Gastroesophageal sphincter (tissue), 3 donors: ENCODE results near the gene RAMACL.

ENCODE experiments used
- EP300 ChIP-seq: sonication (generic); formaldehyde crosslinking; IDR thresholded peaks from one replicate; pipeline ENCODE4 v1.6.1; 2017; ENCODE audit warnings: antibody characterized with exemption, mild to moderate bottlenecking
- POLR2A ChIP-seq, 2 donors: fragments of 450-650 bp; IDR thresholded peaks; one replicate each; pipeline ENCODE4 v1.6.1; 2017; ENCODE audit warnings: antibody characterized with exemption in 2 of 2, mild to moderate bottlenecking in 2 of 2, moderate library complexity in 1 of 2
- POLR2AphosphoS5 ChIP-seq: sonication (generic); formaldehyde crosslinking; IDR thresholded peaks from one replicate; pipeline ENCODE4 v1.6.1; 2017; ENCODE audit warnings: antibody characterized with exemption
- TF ChIP-seq, protein P1 (sequence below), 4 experiments: fragments of 200-600 bp in 2 of 4; fragments of 450-650 bp in 2 of 4; sonication (generic) in 1 of 4; IDR thresholded peaks; one replicate each; pipeline ENCODE4 v1.5.1; 2017 to 2019; ENCODE audit warnings: antibody characterized with exemption in 4 of 4, mild to moderate bottlenecking in 2 of 4, moderate library complexity in 2 of 4

GRCh38 chr6:166541366-166541765 is 45.1 kb downstream of the RAMACL start:
- TF ChIP-seq, protein P1, sequence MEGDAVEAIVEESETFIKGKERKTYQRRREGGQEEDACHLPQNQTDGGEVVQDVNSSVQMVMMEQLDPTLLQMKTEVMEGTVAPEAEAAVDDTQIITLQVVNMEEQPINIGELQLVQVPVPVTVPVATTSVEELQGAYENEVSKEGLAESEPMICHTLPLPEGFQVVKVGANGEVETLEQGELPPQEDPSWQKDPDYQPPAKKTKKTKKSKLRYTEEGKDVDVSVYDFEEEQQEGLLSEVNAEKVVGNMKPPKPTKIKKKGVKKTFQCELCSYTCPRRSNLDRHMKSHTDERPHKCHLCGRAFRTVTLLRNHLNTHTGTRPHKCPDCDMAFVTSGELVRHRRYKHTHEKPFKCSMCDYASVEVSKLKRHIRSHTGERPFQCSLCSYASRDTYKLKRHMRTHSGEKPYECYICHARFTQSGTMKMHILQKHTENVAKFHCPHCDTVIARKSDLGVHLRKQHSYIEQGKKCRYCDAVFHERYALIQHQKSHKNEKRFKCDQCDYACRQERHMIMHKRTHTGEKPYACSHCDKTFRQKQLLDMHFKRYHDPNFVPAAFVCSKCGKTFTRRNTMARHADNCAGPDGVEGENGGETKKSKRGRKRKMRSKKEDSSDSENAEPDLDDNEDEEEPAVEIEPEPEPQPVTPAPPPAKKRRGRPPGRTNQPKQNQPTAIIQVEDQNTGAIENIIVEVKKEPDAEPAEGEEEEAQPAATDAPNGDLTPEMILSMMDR (IDR thresholded peaks at IDR 0.05): no peak
- TF ChIP-seq POLR2A (IDR thresholded peaks at IDR 0.05) (no peak), POLR2AphosphoS5 (no peak), EP300 (no peak)
